SKM-1 (cell line): Measurements from ENCODE around the gene ERC1.

Source experiments
- DNase-seq: peaks from one replicate; lab custom pipeline; 2025; ENCODE audit not compliant: unreplicated experiment; lab: John Stamatoyannopoulos, UW

The ERC1 gene

GRCh38 chr12:1502379-1502720, 511.3 kb downstream of the ERC1 start:
- no peak for DNase-seq

- no peak for DNase-seq
Observed at GRCh38 chr12:1502831-1503230, 511.8 kb downstream of the ERC1 start.

DNA sequence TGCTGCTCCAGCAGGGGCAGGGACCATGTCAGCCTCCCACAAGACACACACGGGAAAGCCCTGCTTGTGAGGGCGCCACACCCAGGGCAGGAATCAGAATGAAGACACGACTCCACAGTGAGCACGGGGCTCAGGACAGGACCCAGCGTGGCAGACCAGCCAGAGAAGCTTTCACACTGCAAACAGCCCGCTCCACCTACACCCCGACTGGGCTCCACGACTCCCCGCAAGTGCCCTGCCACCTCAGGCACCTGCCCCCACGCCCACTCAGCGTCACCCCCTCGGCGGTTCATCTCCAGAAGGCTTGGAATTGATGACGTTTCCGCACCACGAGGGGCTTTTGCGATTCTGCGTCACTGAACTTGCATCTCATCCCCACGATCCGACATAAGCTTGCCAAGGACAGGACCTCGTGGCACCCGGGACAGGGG, 512.3 kb downstream of the ERC1 start:
- DNase-seq = no peak

DNA sequence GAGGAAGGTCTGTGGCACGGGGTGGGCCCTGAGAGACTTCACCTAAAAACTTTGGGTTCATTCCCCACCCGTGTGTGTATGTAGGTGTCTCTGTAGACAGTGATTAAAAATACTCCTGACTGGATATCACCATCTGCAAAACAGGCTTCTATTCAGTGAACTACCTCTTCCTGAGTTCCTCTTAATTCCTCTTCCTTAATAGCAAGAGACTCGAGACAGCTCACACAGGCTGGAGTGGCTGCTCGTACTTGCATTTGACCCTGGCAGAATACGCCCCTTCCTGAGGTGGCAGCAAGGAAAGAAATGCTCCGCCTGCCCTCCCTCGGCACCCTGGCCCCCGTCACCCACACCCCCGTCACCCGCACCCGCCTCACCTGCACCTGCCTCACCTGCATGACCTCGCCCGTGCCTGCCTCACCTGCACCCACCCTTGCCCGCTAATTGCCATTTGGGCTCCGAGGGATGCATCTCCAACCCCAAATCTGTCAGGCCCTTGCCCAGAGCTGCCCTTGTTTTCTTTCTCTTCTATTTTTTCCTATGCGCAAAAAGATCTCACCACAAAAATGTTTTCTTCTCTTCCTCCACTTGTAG, 513.4 kb downstream of the ERC1 start:
- DNase-seq = peak; percentile 1

DNA sequence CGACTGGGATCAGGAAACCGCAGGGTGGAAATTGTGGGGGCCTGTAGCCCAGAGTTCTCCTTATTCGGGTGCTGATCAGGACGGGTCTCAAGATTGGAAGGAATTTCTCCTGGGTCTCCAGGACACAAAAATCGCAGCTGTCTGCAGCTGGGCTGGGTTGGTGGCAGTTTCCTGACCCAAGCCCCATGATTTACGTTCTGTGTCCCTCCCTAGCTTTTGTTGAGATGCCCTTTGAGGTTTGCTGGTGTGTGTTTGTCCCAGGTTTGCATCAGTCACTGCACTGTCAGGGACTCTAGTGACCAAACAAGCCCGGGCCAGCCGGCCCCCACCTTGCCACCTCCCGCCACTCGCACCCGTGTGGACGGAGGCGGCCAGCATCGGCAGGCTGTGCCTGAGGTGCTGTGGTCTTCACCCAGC, 513.9 kb downstream of the ERC1 start:
- no peak for DNase-seq

GRCh38 chr12:1505576-1505975, 514.6 kb downstream of the ERC1 start:
- DNase-seq = no peak

- no peak for DNase-seq
Observed at GRCh38 chr12:1507308-1507707, 516.3 kb downstream of the ERC1 start.

DNA sequence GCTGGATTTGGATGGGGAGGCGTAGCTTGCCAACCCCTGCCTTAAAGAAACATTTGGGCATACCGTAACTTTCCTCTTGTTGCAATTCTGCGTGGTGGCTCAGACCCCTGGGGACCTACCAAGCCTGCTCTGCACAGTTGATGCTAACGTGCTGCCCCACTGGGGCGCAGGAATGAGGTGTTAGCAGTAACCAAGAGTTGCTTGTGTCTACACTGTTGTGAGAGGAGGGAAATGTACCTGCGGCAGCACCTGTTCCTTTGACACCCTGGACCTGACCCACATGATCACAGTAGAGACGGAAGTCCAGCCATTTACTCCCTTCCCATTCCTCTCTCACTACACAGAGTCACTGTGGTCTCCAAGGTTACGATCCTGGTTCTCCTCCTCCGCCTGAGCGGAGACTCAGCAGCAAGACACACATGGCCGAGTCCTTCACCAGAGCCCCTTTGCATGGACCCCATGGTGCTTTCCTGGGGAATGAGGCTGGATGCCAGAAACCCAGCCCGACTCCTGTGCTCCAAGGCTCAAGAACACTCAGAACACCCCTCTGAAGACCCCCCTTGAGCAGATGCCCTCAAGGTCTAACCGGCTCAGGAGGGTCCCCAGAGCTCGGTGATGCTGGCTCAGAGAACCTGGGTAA, 518.5 kb downstream of the ERC1 start:
- DNase-seq = no peak

DNA sequence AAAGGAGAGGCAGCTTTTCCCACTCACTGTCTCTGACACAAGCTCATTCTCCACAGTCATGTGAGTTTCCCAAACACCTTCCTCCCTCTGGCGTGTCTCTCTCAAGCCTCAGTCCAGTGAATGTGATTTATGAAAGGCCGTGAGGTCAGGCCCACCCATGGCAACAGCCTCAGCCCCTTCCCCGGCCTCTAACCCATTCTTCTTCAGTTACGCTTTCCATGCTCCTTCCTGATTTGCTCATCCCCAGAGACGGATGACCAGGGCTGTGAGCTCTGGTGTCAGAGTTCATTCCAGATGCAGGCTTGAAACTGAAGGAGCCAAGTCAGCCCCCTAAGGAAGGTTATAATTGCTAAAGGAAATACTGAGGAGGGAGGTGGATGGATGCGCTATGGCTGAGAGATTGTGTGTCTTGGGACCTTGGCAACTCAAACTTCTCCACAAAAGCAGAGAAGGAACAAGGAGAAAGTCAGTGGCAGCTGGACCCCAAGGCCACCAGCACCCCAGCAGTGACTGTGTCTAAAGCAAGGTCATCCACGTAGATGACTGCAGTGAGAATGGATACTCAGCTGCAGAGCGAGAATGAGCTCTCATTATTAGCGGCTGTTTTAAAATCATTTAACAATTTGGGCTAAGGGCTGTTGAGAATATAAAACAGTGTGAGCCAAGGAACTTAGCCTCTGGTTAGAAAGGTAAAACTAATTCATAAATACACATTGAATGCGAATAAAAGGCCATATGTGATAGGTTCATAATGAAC, 519.2 kb downstream of the ERC1 start:
- DNase-seq = no peak

GRCh38 chr12:1515010-1515409, 524.0 kb downstream of the ERC1 start:
- no peak for DNase-seq

DNA sequence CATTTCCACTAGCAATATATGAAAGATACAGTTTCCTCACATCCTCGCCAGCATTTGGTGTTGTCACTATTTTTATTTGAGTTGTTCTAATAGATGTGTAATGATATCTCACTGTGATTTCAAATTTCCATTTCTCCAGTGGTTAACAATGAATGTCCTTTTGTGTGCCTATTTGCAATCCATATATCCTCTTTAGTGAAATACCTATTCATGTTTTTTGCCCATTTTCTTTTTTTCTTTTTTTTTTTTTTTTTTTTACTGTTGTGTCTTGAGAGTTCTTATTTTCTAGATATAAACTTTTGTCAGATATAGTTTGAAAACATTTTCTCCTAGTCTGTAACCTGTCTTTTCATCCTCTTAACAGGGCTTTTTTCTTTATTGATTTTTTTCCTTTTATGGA, 524.4 kb downstream of the ERC1 start:
- DNase-seq = no peak

DNA sequence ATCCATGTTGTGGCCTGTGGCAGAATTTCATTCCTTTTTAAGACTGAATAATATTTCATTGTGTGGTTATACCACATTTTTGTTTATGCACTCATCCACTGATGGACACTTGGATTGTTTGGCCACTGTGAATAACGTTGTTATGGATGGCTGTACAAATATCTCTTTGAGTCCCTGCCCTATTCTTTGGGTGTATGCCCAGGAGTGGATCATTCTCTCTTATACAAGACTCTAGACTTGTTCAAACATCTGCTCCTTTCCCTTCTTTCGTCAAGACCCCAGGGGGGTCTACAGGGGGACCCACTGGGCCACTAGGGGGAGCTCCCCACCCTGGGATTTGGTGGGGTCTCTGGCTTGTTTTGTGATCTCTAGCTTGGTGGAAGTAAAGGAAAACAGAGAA, 526.0 kb downstream of the ERC1 start:
- DNase-seq = no peak

DNA sequence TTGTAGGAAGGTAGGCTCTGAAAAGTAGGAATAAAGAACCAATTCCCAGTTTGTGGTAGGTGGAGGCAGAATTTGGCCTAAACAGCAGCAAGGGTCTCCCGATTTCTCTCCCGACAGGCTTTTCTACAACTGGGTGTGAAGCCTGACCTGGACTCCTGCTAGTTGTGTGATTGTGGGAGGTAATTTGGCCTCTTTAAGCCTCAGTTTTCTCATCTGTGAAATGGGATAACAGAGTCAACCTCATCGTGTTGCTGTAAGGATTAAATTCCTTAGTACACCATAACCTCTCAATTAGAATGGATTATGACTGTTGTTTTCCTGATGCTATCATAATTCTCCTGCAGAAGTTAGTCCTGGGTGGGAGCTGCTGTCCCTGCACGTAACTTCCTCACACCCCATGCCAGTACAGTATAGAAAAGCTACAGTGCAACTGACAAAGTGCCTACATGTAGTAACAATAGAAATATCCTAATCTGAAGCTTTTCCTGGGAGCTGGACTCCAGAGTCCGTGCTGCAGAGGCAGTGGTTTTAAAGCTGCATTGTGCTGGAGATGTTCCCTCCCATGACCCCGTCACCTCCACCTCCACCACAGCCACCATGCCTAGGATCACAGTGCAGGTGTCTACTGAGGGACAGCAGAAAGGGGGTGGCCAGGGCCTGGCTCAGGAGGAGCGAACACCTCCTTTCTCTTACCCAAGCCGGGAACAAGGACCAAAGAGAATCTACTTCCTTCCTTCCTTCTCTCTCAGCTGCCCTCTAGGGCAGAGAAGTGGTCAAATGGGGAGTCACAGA, 526.9 kb downstream of the ERC1 start:
- no peak for DNase-seq

DNA sequence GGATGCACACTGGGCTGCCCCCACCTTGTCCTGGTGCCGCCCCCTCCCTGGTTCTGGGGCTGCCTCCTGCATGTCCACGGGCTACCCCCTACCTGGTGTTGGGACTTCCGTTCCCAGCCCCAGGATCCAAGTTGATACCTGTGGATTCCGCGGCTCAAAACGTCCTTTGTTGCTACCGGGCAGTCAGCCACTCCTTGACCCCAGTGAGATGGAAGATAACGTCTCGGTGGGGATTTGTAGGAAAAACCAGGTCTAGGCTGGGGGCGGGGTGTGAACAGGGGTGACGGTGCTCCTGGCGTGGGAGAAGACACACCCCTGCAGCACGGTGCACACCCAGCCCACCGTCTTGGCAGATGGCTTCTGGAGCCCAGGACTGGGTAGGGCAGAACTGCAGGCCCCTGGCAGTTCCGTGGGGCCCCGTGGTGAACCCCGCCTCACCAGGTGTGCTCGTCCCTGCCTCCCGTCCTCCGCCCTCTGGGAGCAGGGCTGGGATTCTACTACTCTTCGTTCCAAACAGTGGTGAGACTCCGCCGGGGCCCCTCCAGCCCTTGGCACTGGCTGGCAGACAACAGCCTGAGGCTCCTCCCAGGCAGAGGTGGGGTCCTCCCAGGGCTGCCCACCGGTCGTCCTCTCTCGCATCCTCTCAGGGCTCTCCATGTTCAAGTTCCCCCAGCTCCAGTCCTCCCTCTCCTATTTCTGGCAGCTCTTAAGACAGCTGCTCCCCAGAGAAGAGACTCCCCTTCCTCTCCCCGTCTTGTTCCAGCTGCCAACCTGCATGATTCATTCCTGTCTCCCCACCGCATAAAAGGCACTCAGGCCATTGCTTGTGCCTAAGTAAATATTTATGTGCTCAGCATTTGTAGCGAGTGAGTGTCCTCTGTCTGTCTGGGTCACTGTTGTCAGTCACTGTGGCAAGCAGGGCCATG, 527.8 kb downstream of the ERC1 start:
- DNase-seq = no peak

GRCh38 chr12:1519642-1520041, 528.6 kb downstream of the ERC1 start:
- DNase-seq = no peak

DNA sequence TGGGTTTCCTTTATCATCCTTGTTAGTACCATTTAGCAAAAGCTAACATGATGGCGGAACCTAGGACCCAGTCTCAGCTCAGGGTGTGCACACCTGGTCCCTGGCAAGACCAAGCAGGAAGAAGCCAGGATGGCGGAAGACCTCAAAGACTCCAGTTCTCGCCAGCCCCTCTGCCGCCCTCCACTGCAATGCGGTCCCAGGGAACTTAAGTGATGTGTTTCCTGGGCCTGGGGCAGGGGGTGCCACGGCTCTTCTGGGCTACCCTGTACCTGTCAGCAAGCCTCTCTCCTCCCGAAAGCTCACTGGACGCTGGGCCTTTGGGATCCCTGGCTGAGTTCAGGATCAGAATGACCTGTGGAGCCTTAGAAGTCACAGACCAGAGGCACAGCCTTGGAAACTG, 532.0 kb downstream of the ERC1 start:
- no peak for DNase-seq

DNA sequence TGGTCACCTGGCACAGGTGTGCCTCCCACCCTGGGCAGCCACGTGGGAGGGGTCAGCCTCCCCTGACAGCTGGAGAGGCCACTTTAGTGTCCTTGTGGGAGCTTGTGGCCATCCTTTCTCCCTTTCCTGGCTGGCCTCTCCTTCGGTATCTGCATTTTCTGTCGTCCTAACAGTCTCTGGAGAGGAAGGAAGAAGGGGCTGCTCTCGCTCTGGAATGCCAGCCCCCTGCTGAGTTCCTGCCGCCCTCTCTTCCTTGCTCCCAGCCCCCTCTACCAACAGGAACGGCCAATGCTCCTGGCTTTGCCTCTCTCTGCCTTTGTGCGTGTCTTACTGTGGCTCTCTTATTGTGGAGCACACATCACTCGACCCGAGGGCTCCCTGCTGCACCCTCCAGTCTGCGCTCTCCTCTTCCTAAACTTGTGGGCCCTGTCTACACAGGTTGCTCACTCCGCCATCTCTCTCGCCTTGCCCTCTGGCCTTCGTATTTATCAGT, 532.6 kb downstream of the ERC1 start:
- no peak for DNase-seq

DNA sequence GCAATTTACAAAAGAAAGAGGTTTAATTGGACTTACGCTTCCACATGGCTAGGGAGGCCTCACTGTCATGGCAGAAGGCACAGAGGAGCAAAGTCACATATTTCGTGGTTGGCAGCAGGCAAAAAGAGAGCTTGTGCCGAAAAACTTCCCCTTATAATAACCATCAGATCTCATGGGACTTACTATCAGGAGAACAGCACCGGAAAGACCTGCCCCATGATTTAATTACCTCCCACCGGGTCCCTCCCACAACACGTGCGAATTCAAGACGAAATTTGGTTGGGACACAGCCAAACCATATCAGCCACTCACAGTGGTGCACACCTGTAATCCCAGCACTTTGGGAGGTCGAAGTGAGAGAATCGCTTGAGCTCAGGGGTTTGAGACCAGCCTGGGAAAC, 534.8 kb downstream of the ERC1 start:
- DNase-seq = no peak

- no peak for DNase-seq
Observed at GRCh38 chr12:1527789-1528188, 536.8 kb downstream of the ERC1 start.

DNA sequence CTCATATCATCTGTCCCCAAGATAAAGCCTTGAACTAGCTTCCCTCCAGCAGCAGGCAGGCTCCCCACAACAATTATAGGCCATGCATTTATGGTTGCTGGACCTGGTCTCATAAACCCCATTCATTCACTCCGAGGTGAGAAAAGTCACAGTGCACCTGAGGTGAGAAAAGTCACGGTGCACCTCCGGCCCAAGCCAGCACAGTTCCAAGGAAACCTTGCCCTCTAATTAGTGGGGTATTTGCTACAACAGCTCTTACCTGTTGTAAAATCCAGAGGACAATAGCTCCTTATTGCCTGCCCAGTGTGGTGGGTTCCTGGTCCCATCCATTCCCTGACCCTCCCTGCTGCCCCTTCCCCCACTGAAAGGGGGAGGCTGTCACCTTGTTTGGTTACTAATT, 537.8 kb downstream of the ERC1 start:
- DNase-seq = no peak
